ENCODE measurements around the gene COL28A1.

DNA sequence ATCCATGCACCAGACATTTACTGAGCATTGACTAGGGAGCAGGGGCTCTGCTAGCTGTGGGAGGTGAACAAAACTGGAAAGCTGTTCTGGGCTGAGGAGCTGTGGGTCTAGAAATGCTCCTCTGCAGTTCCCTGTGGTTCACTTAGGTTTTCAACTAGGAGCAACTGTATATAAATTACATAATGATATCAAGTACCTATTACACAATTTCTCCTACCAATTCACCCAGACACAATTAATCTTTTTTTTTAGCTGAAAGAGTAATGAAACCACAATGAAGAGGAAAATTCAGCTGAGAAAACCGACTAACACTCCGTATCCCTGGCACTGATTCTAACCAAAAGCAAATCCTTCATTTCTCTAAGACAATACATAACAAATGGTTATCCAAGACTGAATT is 39.4 kb downstream of the COL28A1 start:
- TF ChIP-seq, protein P1, sequence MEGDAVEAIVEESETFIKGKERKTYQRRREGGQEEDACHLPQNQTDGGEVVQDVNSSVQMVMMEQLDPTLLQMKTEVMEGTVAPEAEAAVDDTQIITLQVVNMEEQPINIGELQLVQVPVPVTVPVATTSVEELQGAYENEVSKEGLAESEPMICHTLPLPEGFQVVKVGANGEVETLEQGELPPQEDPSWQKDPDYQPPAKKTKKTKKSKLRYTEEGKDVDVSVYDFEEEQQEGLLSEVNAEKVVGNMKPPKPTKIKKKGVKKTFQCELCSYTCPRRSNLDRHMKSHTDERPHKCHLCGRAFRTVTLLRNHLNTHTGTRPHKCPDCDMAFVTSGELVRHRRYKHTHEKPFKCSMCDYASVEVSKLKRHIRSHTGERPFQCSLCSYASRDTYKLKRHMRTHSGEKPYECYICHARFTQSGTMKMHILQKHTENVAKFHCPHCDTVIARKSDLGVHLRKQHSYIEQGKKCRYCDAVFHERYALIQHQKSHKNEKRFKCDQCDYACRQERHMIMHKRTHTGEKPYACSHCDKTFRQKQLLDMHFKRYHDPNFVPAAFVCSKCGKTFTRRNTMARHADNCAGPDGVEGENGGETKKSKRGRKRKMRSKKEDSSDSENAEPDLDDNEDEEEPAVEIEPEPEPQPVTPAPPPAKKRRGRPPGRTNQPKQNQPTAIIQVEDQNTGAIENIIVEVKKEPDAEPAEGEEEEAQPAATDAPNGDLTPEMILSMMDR (IDR thresholded peaks at IDR 0.05; ENCODE audit: insufficient read depth, low read length, poor library complexity, severe bottlenecking) = no peak
- no peak for TF ChIP-seq EZH2phosphoT487 (conservative IDR thresholded peaks at IDR 0.05; ENCODE audit: low read length)

All from SU-DHL-6 (cell line).